ENCODE data around the gene ZC3H8.

ZC3H8 gene

DNA sequence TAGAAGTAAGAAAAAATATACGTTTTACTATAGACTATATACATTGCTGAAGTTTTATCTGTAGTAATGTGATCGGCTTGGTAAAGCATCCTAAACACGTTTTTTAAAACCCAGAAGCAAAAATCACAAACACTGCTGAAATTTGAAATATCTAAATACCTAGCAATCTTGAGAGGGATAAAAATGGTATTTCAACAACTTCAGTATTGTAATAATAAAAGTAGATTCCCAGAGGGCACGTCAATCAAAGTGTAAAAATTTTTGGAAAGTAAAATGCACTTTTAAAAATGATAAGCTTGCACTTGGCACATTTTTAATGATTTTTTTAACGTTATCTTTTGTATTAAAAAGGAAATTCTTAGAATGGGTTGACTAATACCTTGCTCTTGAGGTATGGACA, 22.1 kb upstream of the ZC3H8 start:
- no peak overlapping the region for H3K23ac ChIP-seq (ENCODE audit: low read length in 2 of 2)
- peak overlapping the region; percentile 100 for H3K9ac ChIP-seq (ENCODE audit: low read length)
- H3K27me3 ChIP-seq (ENCODE audit: control insufficient read depth in 1 of 2, insufficient read depth in 1 of 2, low read length in 2 of 2) = no peaks in the 10 kb centered on the region
- no peak overlapping the region for H2BK15ac ChIP-seq (ENCODE audit: low read depth, poor library complexity, severe bottlenecking)
- 95% methylated on average over 2 of the region's 5 CpGs for WGBS
- no peak overlapping the region for H3K18ac ChIP-seq (ENCODE audit: low read depth in 1 of 2, low read length in 2 of 2)
- no peaks in the 10 kb centered on the region for H3K36me3 ChIP-seq (ENCODE audit: control insufficient read depth in 1 of 2, insufficient read depth in 2 of 2, low read depth in 1 of 2, low read length in 2 of 2)
- peaks cover 7% of the 10 kb centered on the region for H3K79me1 ChIP-seq (replicated peaks; ENCODE audit: low read length, poor library complexity, severe bottlenecking)
- H3K14ac ChIP-seq (ENCODE audit: low read length in 2 of 2) = no peak overlapping the region
- H3K9me3 ChIP-seq (ENCODE audit: control insufficient read depth, low read length) = no peaks in the 10 kb centered on the region
- no peak overlapping the region for H3K27ac ChIP-seq (ENCODE audit: low read length, poor library complexity, severe bottlenecking)
- DNase-seq = no peak
- no peak overlapping the region for H4K91ac ChIP-seq (ENCODE audit: low read length)
- H2BK5ac ChIP-seq (ENCODE audit: low read depth, low read length, poor library complexity, severe bottlenecking) = no peak overlapping the region
- no peak overlapping the region for H2BK120ac ChIP-seq (ENCODE audit: low read depth, low read length)
- H3K4ac ChIP-seq (ENCODE audit: low read depth in 1 of 2, low read length in 2 of 2) = no peak overlapping the region
- no peak overlapping the region for H2BK12ac ChIP-seq (ENCODE audit: low read length in 2 of 2)
- no peaks in the 10 kb centered on the region for H3K4me1 ChIP-seq (ENCODE audit: control insufficient read depth, insufficient read depth, low read depth, low read length)
- H2AK5ac ChIP-seq (ENCODE audit: low read length, severe bottlenecking) = no peak overlapping the region
- H3K4me3 ChIP-seq (ENCODE audit: insufficient read depth in 1 of 2, low read depth in 1 of 2, low read length in 2 of 2) = peak overlapping the region in 1 of 2 experiments; percentile 93
- no peak overlapping the region for H3K4me2 ChIP-seq (ENCODE audit: low read length, poor library complexity, severe bottlenecking)
- H4K8ac ChIP-seq (ENCODE audit: low read length) = no peak overlapping the region
- H2AFZ ChIP-seq (ENCODE audit: low read depth, low read length) = no peak overlapping the region

- Histone ChIP-seq H2BK15ac (ENCODE audit: low read depth, poor library complexity, severe bottlenecking) (no peak overlapping the region), H3K18ac (ENCODE audit: low read depth in 1 of 2, low read length in 2 of 2) (peak overlapping the region; percentile 100), H3K4ac (ENCODE audit: low read depth in 1 of 2, low read length in 2 of 2) (peak overlapping the region; percentile 100), H3K4me2 (ENCODE audit: low read length, poor library complexity, severe bottlenecking) (peak overlapping the region; percentile 82), H4K8ac (ENCODE audit: low read length) (peak overlapping the region; percentile 100), H3K9ac (ENCODE audit: low read length) (peak overlapping the region; percentile 100), H2BK12ac (ENCODE audit: low read length in 2 of 2) (no peak overlapping the region), H3K27ac (ENCODE audit: low read length, poor library complexity, severe bottlenecking) (peak overlapping the region; percentile 94), H3K23ac (ENCODE audit: low read length in 2 of 2) (peak overlapping the region; percentile 51 to 99), H3K79me1 (replicated peaks; ENCODE audit: low read length, poor library complexity, severe bottlenecking) (peaks cover 7% of the 10 kb centered on the region), H2AFZ (ENCODE audit: low read depth, low read length) (peak overlapping the region; percentile 85), H3K9me3 (ENCODE audit: control insufficient read depth, low read length) (no peaks in the 10 kb centered on the region), H4K91ac (ENCODE audit: low read length) (peak overlapping the region; percentile 100), H3K27me3 (ENCODE audit: control insufficient read depth in 1 of 2, insufficient read depth in 1 of 2, low read length in 2 of 2) (no peaks in the 10 kb centered on the region), H3K4me3 (ENCODE audit: insufficient read depth in 1 of 2, low read depth in 1 of 2, low read length in 2 of 2) (peak overlapping the region; percentile 93 to 99), H2BK5ac (ENCODE audit: low read depth, low read length, poor library complexity, severe bottlenecking) (peak overlapping the region; percentile 99), H3K36me3 (ENCODE audit: control insufficient read depth in 1 of 2, insufficient read depth in 2 of 2, low read depth in 1 of 2, low read length in 2 of 2) (no peaks in the 10 kb centered on the region), H3K4me1 (ENCODE audit: control insufficient read depth, insufficient read depth, low read depth, low read length) (no peaks in the 10 kb centered on the region), H3K14ac (ENCODE audit: low read length in 2 of 2) (peak overlapping the region in 1 of 2 experiments; percentile 100), H2BK120ac (ENCODE audit: low read depth, low read length) (peak overlapping the region; percentile 93), H2AK5ac (ENCODE audit: low read length, severe bottlenecking) (peak overlapping the region; percentile 74)
- DNase-seq = peak; percentile 90
- 1% methylated on average over 55 of the region's 66 CpGs for WGBS
These were observed 21.3 kb upstream of the ZC3H8 start for GRCh38 chr2:112275887-112276773.

DNA sequence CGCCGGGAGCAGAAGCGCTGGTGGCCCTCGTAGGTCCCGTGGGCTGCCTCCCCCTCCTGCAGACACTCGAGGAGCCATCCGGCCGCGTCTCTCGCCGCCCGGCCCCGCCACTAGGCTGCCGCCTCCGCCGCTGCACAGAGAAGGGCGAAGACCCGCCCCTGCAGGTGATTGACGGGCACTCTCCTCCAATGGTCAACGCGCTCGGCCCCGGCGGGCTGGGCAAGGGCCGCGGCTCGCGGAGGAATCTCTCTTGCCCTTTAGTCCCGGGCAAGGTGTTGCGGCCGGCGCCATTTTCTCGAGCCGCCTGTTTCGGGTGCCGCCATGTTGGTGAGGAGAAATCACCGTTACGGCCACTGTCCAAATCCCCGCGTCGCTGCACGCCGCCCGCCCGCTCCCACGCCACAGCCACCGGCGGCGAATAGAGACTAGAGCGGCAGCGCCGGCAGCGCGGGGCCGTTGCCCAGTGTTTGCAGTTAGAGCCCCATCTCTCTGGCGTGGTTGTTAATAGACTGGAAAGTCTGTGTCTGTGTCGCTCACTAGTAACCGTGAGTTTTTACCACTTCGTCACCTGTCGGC, 20.6 kb upstream of the ZC3H8 start, which contains the start of gene ZC3H6:
Gene ZC3H6, plus strand, starts transcription at position 287 of the 576 bp plus-strand sequence. CDS start 398 bp downstream, outside the sequence.
- Histone ChIP-seq H2BK120ac (ENCODE audit: low read depth, low read length) (peak within 1 kb of the TSS; percentile 93), H3K9ac (ENCODE audit: low read length) (peak within 1 kb of the TSS; percentile 100), H3K79me1 (replicated peaks; ENCODE audit: low read length, poor library complexity, severe bottlenecking) (peaks cover 7% of the 10 kb centered on the region), H4K91ac (ENCODE audit: low read length) (peak within 1 kb of the TSS; percentile 100), H2BK12ac (ENCODE audit: low read length in 2 of 2) (peak within 1 kb of the TSS in 1 of 2 experiments; percentile 18), H2BK15ac (ENCODE audit: low read depth, poor library complexity, severe bottlenecking) (peak within 1 kb of the TSS; percentile 97), H4K8ac (ENCODE audit: low read length) (peak within 1 kb of the TSS; percentile 100), H3K4me1 (ENCODE audit: control insufficient read depth, insufficient read depth, low read depth, low read length) (no peaks in the 10 kb centered on the region), H3K4ac (ENCODE audit: low read depth in 1 of 2, low read length in 2 of 2) (peak within 1 kb of the TSS; percentile 100), H3K4me2 (ENCODE audit: low read length, poor library complexity, severe bottlenecking) (peak within 1 kb of the TSS; percentile 82), H2AK5ac (ENCODE audit: low read length, severe bottlenecking) (peak within 1 kb of the TSS; percentile 80), H2AFZ (ENCODE audit: low read depth, low read length) (peak within 1 kb of the TSS; percentile 85), H3K27me3 (ENCODE audit: control insufficient read depth in 1 of 2, insufficient read depth in 1 of 2, low read length in 2 of 2) (no peaks in the 10 kb centered on the region), H2BK5ac (ENCODE audit: low read depth, low read length, poor library complexity, severe bottlenecking) (peak within 1 kb of the TSS; percentile 99), H3K18ac (ENCODE audit: low read depth in 1 of 2, low read length in 2 of 2) (peak within 1 kb of the TSS; percentile 100), H3K14ac (ENCODE audit: low read length in 2 of 2) (peak within 1 kb of the TSS; percentile 81 to 100), H3K27ac (ENCODE audit: low read length, poor library complexity, severe bottlenecking) (peak within 1 kb of the TSS; percentile 94), H3K4me3 (ENCODE audit: insufficient read depth in 1 of 2, low read depth in 1 of 2, low read length in 2 of 2) (peak within 1 kb of the TSS; percentile 93 to 99), H3K36me3 (ENCODE audit: control insufficient read depth in 1 of 2, insufficient read depth in 2 of 2, low read depth in 1 of 2, low read length in 2 of 2) (no peaks in the 10 kb centered on the region), H3K23ac (ENCODE audit: low read length in 2 of 2) (peak within 1 kb of the TSS; percentile 51 to 99), H3K9me3 (ENCODE audit: control insufficient read depth, low read length) (no peaks in the 10 kb centered on the region)
- WGBS = 0% methylated on average over 58 of the region's 60 CpGs
- DNase-seq = peak; percentile 98

DNA sequence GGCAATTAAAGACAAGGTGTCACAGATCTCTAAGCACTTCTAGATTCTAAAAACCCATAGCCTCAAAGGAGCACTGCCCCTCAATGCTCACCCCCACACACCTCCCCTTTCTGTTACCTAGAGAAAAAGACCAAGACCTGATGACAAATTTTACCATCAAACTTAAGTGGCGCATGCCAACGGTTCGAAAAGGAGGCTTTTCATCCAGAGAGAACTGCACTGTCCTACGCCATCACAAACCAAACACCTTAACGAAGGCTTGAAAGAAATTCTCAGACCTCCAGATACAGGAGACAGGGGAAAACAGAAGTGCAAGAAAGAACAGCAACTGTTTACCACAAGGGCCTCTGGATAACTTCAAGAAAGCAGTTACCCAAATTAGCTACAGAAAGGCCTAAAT, 18.5 kb upstream of the ZC3H8 start:
- Histone ChIP-seq H3K4me2 (ENCODE audit: low read length, poor library complexity, severe bottlenecking) (no peak overlapping the region), H4K91ac (ENCODE audit: low read length) (no peak overlapping the region), H2AFZ (ENCODE audit: low read depth, low read length) (no peak overlapping the region), H3K4me3 (ENCODE audit: insufficient read depth in 1 of 2, low read depth in 1 of 2, low read length in 2 of 2) (no peak overlapping the region), H2AK5ac (ENCODE audit: low read length, severe bottlenecking) (no peak overlapping the region), H3K4ac (ENCODE audit: low read depth in 1 of 2, low read length in 2 of 2) (no peak overlapping the region), H3K18ac (ENCODE audit: low read depth in 1 of 2, low read length in 2 of 2) (no peak overlapping the region), H3K9ac (ENCODE audit: low read length) (no peak overlapping the region), H2BK5ac (ENCODE audit: low read depth, low read length, poor library complexity, severe bottlenecking) (no peak overlapping the region), H2BK15ac (ENCODE audit: low read depth, poor library complexity, severe bottlenecking) (no peak overlapping the region), H2BK12ac (ENCODE audit: low read length in 2 of 2) (no peak overlapping the region), H3K23ac (ENCODE audit: low read length in 2 of 2) (no peak overlapping the region), H3K4me1 (ENCODE audit: control insufficient read depth, insufficient read depth, low read depth, low read length) (no peaks in the 10 kb centered on the region), H3K79me1 (replicated peaks; ENCODE audit: low read length, poor library complexity, severe bottlenecking) (peaks cover 6% of the 10 kb centered on the region), H2BK120ac (ENCODE audit: low read depth, low read length) (no peak overlapping the region), H3K27ac (ENCODE audit: low read length, poor library complexity, severe bottlenecking) (no peak overlapping the region), H4K8ac (ENCODE audit: low read length) (no peak overlapping the region), H3K36me3 (ENCODE audit: control insufficient read depth in 1 of 2, insufficient read depth in 2 of 2, low read depth in 1 of 2, low read length in 2 of 2) (no peaks in the 10 kb centered on the region), H3K9me3 (ENCODE audit: control insufficient read depth, low read length) (no peaks in the 10 kb centered on the region), H3K14ac (ENCODE audit: low read length in 2 of 2) (no peak overlapping the region), H3K27me3 (ENCODE audit: control insufficient read depth in 1 of 2, insufficient read depth in 1 of 2, low read length in 2 of 2) (no peaks in the 10 kb centered on the region)
- 92% methylated on average over 5 of the region's 5 CpGs for WGBS
- DNase-seq = no peak
